AG08395 (cell line): Measurements from ENCODE around the gene SMIM7.

Experiments used
- DNase-seq: peaks from one replicate; pipeline ENCODE4 v3.0.0; 2012; ENCODE audit warnings: mixed read lengths, low spot score

SMIM7 gene

DNA sequence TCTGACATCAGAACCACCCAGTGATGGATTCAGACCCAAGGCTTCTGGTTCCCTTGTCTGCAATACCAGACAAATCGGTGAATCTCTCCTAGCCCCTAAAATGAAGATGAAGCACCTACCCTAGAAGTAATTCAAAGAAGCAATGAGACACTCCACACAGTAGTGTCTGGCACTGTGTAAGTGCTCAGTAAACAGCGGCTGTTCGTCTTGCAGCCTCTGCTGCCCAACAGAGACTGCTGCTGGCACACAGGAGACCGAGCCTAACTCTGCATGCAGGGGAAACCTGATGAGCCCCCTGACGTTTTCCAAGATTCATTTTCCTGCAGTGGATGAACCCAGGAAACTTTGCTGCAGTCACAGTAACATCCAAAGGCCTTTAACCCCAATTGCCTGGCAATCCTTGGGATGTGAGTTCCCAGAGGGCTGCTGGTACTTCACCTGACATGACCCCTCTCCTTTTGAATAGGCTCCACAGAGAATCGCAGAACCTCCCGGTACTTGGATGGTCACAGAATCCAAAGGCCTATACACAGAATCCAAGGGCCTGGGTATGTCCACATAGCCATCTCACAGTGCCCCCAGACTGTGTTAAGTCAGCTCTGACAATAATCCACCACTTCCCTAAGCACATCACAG is 38.7 kb downstream of the SMIM7 start:
- no peak for DNase-seq

DNA sequence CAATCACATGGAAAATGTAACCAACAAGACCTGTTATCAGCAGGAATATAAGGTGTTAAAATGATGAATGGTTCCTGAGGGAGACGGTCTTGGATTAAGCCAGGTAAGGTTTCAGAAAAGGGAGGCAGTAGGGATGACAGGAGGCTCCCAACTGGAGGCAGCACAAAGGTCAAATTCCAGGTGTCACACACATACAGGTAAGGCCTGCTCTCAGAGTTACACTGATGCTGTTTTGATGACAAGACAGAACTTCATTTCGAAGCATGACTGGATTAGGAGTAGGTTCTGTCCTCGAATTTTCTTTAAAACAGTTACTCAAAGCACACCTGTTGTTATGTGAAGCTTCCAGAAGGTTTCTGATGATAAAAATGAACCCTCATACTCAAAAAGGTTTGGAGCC is 39.4 kb downstream of the SMIM7 start:
- DNase-seq: no peak

DNA sequence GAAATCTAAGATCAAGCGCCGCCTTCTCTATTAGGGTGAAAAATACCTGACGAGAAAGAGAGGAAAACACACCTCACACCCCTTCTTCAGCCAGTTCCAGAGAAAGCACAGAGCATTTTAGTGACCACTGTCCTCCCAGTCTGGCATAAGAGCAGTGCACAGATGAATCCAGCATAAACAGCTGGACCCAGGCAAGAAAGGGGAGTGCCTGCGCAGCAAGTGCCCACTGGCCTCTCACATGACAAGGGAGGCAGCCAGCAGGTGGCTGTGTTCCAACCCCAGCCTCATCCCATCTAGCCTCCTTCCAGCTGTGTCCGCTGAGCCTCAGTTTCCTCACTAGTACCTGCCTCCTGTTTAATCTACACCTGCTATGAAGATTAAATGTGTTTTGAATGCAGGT is 39.9 kb downstream of the SMIM7 start:
- no peak for DNase-seq

DNA sequence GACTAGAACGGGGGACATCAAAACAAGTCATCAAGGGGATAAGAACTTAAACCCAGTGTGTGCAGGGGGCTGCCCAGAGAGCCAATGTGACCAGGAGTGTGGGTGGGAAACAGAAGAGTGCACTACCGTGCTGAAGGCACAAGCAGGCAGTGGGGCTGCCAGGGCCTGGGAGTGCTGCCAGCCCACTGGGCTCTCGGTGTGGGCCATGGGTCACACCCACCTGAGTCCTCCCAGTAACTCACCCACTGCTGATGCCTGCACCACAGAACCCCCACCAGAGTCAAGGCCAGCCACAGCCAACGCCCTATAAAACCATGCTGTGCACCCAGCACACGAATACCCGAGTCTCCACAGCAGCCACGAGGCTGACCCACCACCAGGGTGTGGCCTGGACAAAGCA is 40.5 kb downstream of the SMIM7 start:
- DNase-seq: no peak

DNA sequence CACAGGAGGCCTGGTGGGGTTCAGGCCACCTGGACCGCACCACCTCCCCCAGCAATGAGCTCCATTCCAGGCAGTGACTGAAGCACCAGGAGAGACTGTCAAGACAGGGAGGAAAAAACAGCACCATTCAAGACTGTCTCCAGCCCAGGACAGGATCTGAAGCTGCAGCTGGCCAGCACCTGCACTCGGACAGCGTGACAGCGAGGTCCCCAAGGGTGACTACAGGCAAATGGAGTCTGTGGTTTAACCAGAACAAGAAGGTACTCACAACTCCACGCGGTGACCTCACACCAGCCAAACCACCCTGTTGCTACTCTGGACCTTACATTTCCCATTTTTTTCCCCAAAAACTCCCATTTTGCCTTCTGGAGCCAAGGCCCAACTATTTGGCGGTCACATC is 41.7 kb downstream of the SMIM7 start:
- no peak for DNase-seq

DNA sequence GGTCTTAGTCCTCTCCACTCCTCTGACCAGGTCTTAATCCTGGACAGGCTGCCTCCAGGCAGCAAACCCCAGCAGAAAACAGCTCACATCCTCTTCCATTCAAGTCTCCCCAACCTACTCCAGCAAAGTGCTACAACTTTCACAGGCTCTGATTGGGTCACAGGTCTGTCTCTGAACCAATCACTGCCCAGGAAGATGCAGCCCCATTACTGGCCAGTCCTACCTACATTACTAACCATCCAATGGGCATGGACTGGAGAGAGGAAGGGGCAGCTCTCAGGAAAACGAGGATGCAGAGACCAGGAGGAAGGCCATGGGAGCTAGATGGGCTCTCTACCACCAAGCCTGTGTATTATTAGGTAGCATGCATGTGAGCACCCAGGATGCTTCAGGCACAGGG is 44.1 kb downstream of the SMIM7 start:
- DNase-seq: no peak

DNA sequence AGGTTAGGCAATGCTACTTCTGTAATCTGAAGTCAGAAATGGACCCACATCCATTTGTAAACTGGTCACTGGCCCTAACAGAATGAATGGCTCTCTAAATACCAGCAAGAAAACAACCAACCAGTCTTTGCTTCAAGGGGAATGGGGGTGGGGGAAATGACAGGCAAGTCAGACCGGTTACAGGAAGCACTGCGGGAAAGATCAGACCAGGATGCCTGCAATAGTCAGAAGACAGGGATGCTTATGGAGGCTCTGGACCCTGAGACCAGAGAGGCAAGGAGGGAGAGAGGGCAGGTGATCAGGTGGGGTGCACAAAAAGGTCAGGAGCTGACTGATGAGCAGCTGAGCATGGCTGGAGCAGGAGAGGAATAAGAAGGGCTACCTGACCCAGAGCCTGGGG is 45.0 kb downstream of the SMIM7 start:
- DNase-seq: no peak

DNA sequence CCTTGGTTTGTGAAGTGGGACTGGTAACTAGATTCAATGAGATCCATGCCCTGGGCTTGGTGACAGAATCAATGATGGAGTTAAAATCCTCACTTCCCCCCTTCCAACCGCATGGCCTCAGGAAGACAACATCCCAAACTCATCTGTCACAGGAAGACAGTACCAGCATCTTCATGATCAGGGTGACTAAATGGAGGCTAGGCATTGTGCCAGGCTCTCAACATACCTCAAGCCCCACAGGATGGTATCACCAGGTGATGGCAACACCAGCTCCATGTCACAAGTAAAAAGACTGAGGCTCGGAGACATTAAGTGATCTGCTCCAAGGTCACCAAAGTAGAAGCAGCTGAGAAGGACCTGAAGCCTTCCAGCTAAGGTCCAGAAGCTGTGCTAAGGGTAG is 46.1 kb downstream of the SMIM7 start:
- no peak for DNase-seq

DNA sequence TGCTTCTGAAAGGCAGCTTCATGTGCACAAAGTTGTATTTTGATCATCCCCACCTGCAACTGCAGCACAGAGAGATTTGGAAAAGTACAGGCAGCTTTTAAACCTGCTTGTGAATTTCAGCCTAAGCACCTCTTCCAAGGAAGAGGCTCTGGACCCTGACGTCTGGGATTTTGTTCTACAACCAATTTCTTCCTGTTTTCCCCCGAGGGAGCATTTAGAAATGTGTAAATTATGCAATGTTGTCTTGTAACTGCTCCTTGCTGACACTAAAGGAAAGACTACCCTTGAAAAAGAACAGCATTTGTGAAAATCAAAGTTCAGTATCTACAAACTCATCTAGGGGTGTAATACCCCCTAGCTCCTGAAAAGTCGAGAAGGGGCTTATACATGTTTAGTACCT is 47.3 kb downstream of the SMIM7 start:
- no peak for DNase-seq

DNA sequence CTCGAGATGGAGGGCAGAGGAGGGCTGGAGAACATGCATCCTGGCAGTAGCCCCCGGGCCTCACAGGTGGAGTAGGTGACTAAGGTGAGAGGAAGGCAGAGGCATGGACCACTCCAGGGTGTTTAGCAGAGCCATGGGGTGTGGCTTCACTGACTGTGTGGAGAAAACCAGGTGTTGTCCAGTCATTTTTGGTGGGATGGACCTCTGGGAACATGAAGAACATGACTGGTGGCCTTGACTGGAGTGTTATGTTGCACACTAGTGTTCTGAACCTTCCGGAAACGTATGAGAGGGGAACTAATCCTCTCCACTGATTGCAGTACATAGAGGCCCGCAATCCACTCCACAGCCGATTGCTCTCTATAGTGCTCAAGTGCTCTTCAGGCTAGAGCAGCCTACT is 48.8 kb downstream of the SMIM7 start:
- DNase-seq: no peak

DNA sequence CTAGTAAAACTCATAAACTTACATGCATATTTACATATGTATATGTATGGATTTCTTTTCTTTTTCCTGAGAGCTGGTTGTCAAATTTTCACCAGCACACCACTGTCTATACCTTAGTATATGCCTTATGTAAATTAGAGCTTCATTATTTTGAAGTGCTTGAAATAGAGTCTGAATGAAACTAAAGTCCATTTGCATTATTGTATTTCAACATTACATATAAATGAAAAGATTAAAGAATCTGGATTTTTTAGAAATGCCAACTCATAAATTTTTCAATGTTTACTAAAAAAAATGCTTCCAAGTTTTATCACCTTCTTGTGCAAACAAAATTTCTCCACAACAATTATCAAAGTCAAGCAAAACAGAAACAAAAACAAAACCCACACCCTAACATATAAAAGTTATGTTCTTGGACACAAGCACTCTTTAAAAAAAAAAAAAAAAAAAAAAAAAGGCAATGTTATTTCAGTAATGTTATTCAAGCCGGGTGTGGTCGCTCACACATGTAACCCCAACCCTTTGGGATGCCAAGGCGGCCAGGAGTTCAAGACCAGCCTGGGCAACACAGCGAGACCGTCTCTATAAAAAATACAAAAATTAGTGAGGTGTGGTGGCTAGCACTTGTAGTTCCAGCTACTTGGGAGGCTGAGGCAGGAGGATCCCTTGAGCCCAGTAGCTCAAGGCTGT is 50.3 kb downstream of the SMIM7 start:
- no peak for DNase-seq

DNA sequence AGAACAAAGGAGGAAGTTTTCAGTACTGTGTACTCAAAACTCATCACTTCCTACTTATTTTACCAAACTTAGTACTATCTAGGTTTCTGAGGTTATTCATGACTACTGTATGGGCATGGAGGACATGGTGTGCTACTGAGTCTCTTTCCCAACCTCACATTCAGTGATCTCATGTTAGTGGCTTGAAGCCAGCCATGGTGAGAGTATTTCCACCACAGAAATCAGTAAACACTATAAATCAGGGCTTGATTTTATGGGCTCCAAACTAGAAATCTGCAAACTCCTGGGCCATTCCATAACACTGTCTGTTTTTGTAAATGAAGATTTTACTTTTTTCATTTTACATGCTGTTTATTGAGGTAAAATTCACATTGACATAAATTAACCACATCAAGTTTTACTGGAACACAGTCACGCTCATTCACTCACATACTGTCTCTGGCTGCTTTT is 51.6 kb downstream of the SMIM7 start:
- peak; percentile 93 for DNase-seq

DNA sequence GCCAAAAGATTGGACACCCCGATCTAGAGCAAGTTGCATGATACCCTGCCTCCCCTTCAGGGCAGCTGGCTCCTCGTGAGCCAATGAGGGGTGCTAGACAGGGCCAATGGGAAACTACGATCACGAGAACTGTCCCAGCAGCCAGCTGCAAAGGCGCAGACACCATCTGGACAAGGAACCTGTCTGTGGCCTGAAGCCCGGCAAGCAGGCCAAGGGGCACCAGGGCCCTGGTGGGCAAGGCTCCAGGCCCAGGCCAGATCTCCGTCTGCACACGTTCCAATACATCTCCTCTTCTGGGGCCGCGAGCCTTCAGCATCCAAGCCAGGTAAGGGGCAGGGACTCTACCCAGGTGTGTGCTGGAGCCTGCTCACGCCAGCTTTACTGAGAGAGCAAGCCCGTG is 52.1 kb downstream of the SMIM7 start:
- no peak for DNase-seq

DNA sequence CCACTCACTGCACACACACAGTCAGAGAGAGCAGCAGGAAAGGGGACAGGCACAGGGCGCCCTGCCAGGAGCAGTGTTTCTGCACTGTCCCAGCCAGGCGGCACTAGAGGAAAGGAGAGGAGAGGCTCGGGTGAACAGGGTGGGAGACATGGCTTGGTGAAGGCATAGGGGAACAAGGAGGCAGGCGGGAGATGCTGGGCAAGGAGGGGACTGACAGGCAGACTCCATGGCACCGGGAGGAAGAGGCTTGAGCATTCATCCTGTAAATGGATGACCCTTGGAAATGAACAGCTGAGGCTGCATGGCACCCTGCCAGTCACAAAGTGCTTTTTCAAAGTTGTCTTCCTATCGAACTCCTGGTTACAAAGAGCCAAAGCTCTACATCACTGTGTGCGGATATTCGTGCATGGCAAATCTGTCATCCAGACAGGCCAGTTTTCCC is 54.4 kb downstream of the SMIM7 start:
- DNase-seq: no peak

DNA sequence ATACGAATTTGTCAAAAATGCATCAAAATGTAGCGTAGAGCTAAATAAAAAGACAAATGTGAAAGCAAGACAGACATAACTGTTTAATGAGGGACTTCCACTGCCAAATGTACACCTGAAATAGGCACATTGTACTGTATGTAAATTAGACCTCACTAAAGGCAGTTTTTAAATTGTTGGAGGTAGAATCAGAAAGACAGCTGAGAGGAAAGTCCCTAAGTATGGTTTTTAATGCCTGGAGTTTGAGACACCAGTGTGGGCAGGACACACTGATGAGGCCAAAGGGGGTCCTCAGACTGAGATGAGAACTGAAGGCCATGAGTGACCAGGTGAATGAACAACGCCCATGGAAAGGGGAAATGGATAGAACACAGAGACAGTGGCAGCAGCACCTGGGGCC is 54.8 kb downstream of the SMIM7 start:
- DNase-seq: no peak

DNA sequence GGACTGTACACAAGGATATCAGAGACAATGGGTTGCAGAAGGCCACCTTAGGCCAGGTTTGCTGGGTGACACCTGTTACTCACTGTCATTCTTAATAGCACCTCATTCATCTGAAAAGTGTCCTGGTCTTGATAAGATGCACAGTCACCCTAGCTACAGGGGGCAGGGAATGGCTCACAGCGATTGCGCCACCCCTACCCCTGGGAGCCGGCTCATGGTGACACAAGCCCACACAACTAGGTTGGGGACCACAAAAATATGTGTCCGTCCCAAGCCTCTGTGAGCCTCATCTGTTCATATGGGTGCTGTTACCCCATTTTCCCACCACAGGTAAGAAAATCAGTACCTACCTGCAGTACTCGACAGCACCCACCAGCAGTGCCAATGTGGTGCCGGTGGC is 55.3 kb downstream of the SMIM7 start:
- no peak for DNase-seq

DNA sequence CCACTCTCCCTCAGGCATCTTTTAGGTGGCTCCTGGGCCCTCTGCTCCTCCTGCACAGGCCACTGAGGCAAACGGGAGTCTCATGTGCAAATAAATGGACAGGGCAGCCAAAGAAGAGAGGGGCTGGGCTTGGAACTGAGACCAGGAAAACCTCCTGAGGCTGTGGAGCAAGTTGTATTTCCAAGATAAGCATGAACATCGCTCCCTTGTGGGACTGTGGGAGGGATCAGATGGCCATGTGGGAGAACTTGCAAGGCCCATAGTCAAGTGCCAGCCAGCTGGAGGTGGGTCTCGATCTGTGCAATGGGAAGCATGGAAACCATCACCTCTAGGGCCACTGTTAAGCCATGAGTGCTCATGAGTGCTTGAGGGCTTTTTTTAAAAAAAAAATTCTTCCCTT is 56.9 kb downstream of the SMIM7 start:
- DNase-seq: no peak

DNA sequence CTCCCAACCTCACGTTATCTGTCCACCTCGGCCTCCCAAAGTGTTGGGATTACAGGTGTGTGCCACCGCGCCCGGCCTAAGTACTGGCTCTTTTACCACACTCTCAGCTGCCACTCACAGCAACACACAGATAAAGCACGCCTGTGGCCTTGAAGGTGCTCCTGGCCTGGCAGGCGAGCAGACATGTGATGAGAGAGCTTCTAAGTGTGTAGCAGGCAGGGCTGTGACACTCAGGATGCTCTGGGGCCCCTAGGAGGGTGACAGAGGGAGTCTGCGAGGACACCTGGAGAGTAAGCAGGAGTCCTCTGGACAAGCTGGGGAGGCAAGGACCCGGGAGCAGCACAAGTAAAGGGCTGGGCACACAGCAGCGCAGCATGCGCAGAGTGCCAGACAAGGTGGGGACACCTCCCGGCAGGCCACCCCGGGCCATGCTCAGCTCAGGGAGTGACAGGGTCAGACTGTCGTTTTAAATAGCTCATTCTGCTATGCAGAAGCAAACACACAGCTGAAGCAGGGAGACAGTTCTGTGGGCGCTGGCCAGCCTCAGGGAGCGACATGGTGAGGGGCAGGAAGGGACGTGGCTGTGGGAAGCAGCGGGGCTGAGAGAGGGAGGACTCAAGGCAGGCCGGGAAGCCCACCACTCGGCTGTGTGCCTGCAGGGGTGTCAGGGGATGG is 58.4 kb downstream of the SMIM7 start:
- no peak for DNase-seq

DNA sequence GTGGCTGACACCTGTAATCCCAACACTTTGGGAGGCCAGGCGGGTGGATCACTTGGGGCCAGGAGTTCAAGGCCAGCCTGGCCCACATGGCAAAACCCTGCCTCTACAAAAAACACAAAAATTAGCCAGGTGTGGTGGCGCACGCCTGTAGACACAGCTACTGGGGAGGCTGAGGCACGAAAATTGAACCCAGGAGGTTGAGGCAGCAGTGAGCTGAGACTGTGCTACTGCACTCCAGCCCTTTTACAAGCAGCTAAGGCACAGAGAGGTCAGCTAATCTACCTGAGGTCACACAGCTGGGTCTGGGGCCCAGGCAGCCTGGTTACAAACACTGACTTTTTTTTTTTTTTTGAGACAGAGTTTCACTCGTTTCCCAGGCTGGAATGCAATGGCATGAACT is 59.1 kb downstream of the SMIM7 start:
- DNase-seq: no peak

DNA sequence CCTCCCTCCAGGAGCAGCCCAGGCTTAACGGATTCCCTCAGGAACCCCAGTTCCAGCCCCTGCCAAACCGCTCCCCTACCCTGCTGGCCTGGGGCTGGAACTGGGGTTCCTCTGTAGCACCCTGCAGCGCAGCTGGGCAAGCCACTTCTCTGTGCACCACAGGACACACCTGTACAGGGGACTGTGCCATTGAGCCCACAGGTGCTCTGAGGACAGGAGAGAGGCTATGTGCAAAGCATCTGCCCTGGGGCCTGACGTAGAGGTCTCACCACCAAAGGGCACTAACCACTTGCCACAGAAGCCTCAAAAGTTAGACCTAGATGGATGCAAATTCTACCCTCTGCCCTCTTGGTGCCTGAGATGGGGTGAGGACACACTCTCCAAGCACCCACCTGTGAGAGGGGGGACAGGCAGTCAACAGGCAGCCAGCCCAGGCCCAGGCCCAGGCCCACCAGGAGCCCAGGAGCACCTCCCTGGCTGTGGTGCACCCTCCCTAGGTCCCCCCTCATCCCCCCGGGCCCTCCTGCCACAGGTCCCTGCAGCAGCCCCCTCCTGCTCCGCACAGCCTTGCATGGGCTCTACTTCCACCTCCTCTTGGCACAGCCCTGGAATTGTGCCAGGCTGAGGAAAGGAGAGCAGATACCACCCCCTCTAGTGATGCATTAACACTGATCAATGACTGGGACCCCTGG is 60.1 kb downstream of the SMIM7 start:
- DNase-seq: no peak

DNA sequence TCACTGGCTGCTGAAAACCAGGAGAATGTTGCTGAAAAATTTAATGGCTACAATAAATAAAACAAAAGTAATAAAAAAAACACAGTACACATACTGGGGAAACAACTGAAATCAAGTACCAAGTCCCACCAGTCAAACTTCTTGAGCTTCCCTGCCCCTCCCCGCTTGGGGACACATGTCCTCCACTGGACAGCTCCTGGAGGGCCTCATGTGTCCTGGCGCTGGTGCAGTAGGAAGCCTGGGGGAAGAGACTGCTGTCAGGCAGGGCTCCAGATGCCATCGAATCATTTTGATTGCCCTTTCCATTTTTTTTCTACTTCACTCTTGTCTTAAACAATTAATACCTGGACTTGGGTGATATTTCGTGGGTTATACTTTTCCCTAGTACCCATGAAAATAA is 61.1 kb downstream of the SMIM7 start:
- DNase-seq: no peak

DNA sequence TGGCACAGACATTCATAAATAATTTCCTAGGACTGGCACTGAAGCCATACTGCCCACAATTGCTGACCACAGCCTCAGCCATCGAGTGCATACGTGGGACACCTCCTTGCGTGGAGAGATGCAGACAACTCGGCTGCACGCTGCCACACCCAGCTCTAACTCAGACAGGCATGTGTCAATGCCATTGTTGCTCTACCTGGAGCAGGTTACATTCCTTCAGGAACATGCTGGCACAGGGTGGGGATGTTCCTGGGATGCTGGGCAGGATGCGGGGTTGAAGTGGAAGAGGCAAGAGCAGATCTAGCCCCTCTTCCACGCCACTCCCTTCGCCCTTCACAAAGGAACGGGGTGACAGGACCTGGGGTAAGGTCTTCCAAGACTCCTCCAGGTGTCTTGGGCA is 63.5 kb downstream of the SMIM7 start:
- no peak for DNase-seq
